Astrocyte of the cerebellum (primary cell): ENCODE measurements around the gene NOS1.
"Not testable (repeated sequence)": the region's sequence is repeated elsewhere in the genome, so short reads cannot be mapped to it uniquely, and the experiment has no call there.

ENCODE experiments used
- DNase-seq: peaks from one replicate; pipeline ENCODE4 v3.0.0-alpha.2; 2011; ENCODE audit warnings: low read depth
- H3K4me3 ChIP-seq: 2 replicates; pipeline ENCODE4 v1.5.1; 2011; ENCODE audit warnings: mild to moderate bottlenecking, low read depth, low read length, moderate library complexity
- in situ Hi-C: cut with HindIII; loops from 2 replicates; pipeline ENCODE4 v1.10.0; 2017; ENCODE audit warnings: low sequenced_read_pairs
- TF ChIP-seq, protein P1 (sequence below): IDR thresholded peaks from 2 replicates; pipeline ENCODE4 v1.5.1; 2012; ENCODE audit warnings: low read length, low read depth, moderate library complexity, mild to moderate bottlenecking; ENCODE audit errors: missing control alignments

NOS1 gene

DNA sequence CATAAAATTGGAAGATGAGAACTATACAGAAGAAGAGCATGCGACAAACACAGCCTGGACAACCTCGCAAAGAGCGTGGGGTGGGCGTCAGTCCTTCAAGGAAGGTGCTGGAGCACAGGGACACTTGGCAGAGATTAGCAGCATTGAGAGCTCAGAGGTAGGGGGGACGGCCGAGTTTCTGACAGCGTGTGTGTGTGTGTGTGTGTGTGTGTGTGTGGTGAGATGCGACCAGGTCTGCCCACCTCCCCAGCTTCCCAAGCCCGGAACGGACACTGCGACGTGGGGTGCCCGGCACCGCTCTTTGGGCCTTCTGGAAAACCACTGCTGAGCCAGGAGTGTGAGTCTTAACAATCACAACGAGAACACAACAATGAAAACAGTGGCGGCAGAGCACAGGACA, 153.2 kb downstream of the NOS1 start:
- TF ChIP-seq, protein P1, sequence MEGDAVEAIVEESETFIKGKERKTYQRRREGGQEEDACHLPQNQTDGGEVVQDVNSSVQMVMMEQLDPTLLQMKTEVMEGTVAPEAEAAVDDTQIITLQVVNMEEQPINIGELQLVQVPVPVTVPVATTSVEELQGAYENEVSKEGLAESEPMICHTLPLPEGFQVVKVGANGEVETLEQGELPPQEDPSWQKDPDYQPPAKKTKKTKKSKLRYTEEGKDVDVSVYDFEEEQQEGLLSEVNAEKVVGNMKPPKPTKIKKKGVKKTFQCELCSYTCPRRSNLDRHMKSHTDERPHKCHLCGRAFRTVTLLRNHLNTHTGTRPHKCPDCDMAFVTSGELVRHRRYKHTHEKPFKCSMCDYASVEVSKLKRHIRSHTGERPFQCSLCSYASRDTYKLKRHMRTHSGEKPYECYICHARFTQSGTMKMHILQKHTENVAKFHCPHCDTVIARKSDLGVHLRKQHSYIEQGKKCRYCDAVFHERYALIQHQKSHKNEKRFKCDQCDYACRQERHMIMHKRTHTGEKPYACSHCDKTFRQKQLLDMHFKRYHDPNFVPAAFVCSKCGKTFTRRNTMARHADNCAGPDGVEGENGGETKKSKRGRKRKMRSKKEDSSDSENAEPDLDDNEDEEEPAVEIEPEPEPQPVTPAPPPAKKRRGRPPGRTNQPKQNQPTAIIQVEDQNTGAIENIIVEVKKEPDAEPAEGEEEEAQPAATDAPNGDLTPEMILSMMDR = no peak
- in situ Hi-C loops = no loop called here
- DNase-seq = no peak
- no peak overlapping the region for H3K4me3 ChIP-seq

DNA sequence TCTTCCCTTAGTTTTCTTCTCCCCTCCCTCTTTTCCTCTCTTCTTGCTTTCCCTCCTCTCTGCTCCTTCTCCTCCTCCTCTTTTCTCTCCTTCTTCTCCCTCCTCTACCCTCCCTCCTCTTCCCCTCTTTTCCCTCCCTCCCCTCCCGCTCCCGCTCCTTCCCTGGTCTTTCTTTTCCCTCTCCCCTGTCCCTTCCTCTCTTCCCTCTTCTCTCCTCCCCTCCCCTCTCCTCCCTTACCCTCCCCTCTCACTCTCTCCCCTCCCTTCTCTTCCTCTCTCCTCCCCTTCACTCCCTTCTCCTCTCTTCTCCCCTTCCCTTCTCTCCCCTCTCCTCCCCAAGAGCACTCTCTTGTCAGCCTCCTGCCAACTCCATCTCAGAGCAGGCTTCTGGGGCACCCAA, 153.8 kb downstream of the NOS1 start:
- no peak for DNase-seq
- in situ Hi-C loops = no loop called here
- H3K4me3 ChIP-seq = no peak overlapping the region
- TF ChIP-seq, protein P1 = no peak

DNA sequence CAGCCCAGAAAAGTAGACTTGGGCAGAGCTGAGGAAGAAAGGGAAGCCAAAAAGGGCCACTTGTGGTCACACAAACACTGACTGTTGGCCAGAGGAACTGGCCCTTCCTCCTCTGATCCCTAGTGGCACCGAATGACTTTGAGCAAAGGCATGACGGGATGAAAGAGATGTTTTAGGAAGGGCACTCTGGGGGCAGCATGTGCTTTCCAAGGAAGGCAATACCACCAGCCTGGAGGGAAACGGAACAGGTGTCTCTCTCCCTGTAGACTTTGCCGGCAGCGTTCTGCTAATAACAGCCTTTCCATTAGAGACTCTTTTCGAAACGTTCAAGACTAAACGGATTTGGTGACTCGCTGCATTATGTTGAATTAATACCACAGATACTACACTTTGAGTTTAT, 158.9 kb downstream of the NOS1 start:
- H3K4me3 ChIP-seq = no peak overlapping the region
- DNase-seq = no peak
- TF ChIP-seq, protein P1 = no peak
- in situ Hi-C loops = no loop called here

DNA sequence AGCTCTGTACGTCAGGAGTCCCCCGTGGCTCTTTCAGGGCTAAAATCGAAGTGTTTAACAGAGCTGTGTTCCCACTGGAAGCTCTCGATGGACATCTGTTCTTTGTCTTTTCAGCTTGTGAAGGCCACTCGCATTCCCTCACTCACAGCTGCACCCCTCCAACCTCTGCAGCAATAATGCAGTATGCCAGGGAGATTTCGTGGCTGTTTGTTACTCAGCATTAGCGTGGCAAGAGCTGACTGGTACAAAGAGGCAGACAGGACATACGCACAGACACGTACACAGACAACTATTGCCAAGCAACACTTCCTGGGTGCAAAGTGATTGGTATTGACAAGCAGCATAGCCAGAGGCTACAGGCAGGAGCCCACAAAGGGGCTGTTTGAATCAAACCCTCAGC, 159.4 kb downstream of the NOS1 start:
- in situ Hi-C loops = no loop called here
- DNase-seq = no peak
- H3K4me3 ChIP-seq = no peak overlapping the region
- TF ChIP-seq, protein P1 = no peak

DNA sequence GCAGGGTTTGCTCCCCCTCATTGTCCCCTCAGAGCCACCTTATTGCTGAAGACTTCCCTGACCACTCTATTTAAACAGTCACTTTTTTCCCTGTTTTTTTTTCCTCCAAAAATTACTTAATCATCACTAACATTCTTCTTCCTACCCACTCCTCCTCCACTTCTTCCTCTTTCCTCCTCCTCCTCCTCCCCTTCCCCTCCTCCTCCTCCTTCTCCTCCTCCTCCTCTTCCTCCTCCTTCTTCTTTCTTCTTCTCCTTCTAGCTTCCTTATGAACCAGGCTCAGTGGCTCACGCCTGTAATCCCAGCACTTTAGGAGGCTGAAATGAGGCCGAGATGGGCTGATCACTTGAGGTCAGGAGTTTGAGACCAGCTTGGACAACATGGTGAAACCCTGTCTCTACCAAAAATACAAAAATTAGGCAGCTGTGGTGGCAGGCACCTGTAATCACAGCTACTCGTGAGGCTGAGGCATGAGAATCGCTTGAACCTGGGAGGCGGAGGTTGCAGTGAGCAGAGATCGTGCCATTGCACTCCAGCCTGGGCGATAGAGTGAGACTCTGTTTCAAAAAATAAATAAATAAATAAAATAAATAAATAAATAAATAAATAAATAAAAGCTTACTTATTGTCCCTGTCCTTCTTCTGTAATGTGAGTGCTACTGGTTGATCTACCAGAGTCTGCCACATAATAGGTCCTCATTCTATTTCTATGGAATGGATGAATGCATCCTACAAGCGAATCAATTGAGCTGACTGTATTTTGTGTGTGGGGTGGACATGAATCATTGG, 161.3 kb downstream of the NOS1 start:
- not testable (repeated sequence) for H3K4me3 ChIP-seq, DNase-seq
- in situ Hi-C loops = loop anchor here (10.0 kb wide), 1 partner anchor 655 kb away; no protein-coding TSS in a partner anchor

DNA sequence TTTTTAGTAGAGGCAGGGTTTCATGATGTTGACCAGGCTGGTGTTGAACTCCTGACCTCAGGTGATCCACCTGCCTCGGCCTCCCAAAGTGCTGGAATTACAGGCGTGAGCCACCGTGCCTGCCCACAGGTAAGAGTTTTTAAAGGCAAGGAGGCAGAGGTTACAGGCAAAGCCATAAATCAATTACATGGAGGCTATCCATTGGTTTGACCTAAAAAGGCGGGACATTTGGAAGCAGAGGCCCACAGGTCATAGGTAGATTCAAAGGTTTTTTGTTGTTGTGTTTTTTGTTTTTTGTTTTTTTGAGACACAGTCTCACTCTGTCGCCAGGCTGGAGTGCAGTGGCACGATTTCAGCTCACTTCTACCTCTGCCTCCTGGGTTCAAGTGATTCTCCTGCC, 165.1 kb downstream of the NOS1 start:
- in situ Hi-C loops = loop anchor here (10.0 kb wide), 1 partner anchor 658 kb away; no protein-coding TSS in a partner anchor

DNA sequence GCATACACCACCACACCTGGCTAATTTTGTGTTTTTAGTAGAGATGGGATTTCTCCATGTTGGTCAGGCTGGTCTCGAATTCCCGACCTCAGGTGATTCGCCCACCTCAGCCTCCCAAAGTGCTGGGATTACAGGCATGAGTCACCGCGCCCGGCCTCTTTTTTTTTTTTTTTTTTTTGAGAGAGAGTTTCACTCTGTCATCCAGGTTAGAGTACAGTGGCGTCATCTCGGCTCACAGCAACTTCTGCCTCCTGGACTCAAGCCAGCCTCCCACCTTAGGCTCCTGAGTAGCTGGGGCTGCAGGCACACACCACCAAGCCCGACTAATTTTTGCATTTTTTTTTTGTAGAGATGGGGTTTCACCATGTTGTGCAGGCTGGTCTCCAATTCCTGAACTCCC, 166.4 kb downstream of the NOS1 start:
- H3K4me3 ChIP-seq, DNase-seq: not testable (repeated sequence)
- in situ Hi-C loops = loop anchor here (10.0 kb wide), 1 partner anchor 660 kb away; no protein-coding TSS in a partner anchor

More for the DNA sequence above, 165.1 kb downstream of the NOS1 start:
- not testable (repeated sequence) for DNase-seq, H3K4me3 ChIP-seq

GRCh38 chr12:117193903-117194302, 167.5 kb downstream of the NOS1 start:
- DNase-seq = no peak
- TF ChIP-seq, protein P1 = no peak
- in situ Hi-C loops = loop anchor here (10.0 kb wide), 1 partner anchor 661 kb away; no protein-coding TSS in a partner anchor
- H3K4me3 ChIP-seq = no peak overlapping the region

GRCh38 chr12:117192581-117192980, 168.8 kb downstream of the NOS1 start:
- in situ Hi-C loops = loop anchor here (10.0 kb wide), 1 partner anchor 662 kb away; no protein-coding TSS in a partner anchor
- not testable (repeated sequence) for DNase-seq, H3K4me3 ChIP-seq
